Measurements from ENCODE around the gene MPP2. TPM values are rescaled to one million over a fixed set of nuclear protein-coding genes. Genes with fewer than 3 reads are reported as not detected.

Gene MPP2
- total and polyA plus RNA-seq, 11 donors = 6.7 to 22.3 (median 13.6) TPM

GRCh38 chr17:43881758-43882505 is 25.4 kb downstream of the MPP2 start:
- Histone ChIP-seq H3K27ac (no peak overlapping the region), H3K4me1 (peaks cover 0 to 18% (median 4%) of the 10 kb centered on the region in 12 donors), H3K4me3 (no peak overlapping the region), H3K9me3 (no peaks in the 10 kb centered on the region), H3K36me3 (peaks cover 0 to 30% (median 3%) of the 10 kb centered on the region in 9 donors), H3K27me3 (no peaks in the 10 kb centered on the region)
- intact Hi-C loops (cut with DNase I) = loop anchor here in 2 of 10 donors (10.0 kb wide), 2 partner anchors 57 to 123 kb away; partner anchors contain the start of gene NAGS (in 1 of the 2)
- TF ChIP-seq POLR2A (IDR thresholded peaks at IDR 0.05) (no peak), CTCF (IDR thresholded peaks at IDR 0.05) (no peak)
- no peak for DNase-seq
- 93 to 94% (median 93%) methylated on average over 16 to 27 of the region's 27 CpGs for WGBS, 4 donors
- no peak for ATAC-seq

GRCh38 chr17:43881181-43881580 is 26.2 kb downstream of the MPP2 start:
- Histone ChIP-seq H3K4me3 (no peak overlapping the region), H3K36me3 (peaks cover 0 to 30% (median 3%) of the 10 kb centered on the region in 9 donors), H3K27ac (no peak overlapping the region), H3K9me3 (no peaks in the 10 kb centered on the region), H3K27me3 (no peaks in the 10 kb centered on the region), H3K4me1 (peaks cover 0 to 22% (median 4%) of the 10 kb centered on the region in 12 donors)
- TF ChIP-seq POLR2A (IDR thresholded peaks at IDR 0.05) (no peak), CTCF (IDR thresholded peaks at IDR 0.05) (no peak)
- ATAC-seq (no peak), DNase-seq (peak in 1 of 5 donors; percentile 53)
- WGBS, 4 donors = 88 to 96% (median 95%) methylated on average over 8 to 12 of the region's 12 CpGs
- intact Hi-C loops (cut with DNase I) = loop anchor here in 2 of 10 donors (10.0 kb wide), 2 partner anchors 56 to 124 kb away; partner anchors contain the start of gene NAGS (in 1 of the 2)

GRCh38 chr17:43880420-43880991 is 26.8 kb downstream of the MPP2 start:
- ATAC-seq = no peak
- Histone ChIP-seq H3K36me3 (peaks cover 0 to 30% (median 3%) of the 10 kb centered on the region in 9 donors), H3K27ac (no peak overlapping the region), H3K9me3 (no peaks in the 10 kb centered on the region), H3K4me1 (peaks cover 0 to 22% (median 4%) of the 10 kb centered on the region in 12 donors), H3K4me3 (no peak overlapping the region), H3K27me3 (no peaks in the 10 kb centered on the region)
- TF ChIP-seq POLR2A (IDR thresholded peaks at IDR 0.05) (no peak), CTCF (IDR thresholded peaks at IDR 0.05) (peak; percentile 39 to 64 (median 54))
- intact Hi-C loops (cut with DNase I) = loop anchor here in 2 of 10 donors (10.0 kb wide), 2 partner anchors 56 to 124 kb away; partner anchors contain the start of gene NAGS (in 1 of the 2)
- DNase-seq = peak in 1 of 5 donors; percentile 63
- 82 to 87% (median 83%) methylated on average over 18 to 20 of the region's 20 CpGs for WGBS, 4 donors
